ENCODE measurements around the gene ST3GAL5.

Gene ST3GAL5

GRCh38 chr2:85807756-85808155 lies 81.0 kb downstream of the ST3GAL5 start:
- Histone ChIP-seq H3K27ac (ENCODE audit: low read depth in 2 of 2, low read length in 2 of 2) (no peak overlapping the region), H3K4me1 (ENCODE audit: control insufficient read depth in 2 of 2, insufficient read depth in 2 of 2, low read length in 2 of 2) (peaks cover 11% of the 10 kb centered on the region in 2 donors), H3K36me3 (ENCODE audit: control insufficient read depth in 2 of 2, insufficient read depth in 2 of 2, low read length in 2 of 2) (no peaks in the 10 kb centered on the region), H3K9ac (ENCODE audit: low read depth in 1 of 2, low read length in 2 of 2) (no peak overlapping the region), H3K9me3 (ENCODE audit: control insufficient read depth in 2 of 2, low read length in 2 of 2) (no peaks in the 10 kb centered on the region), H3K27me3 (ENCODE audit: control insufficient read depth in 2 of 2, insufficient read depth in 2 of 2, low read length in 2 of 2) (peaks cover 0 to 3% of the 10 kb centered on the region in 2 donors), H3K4me3 (ENCODE audit: low read length in 2 of 2) (no peak overlapping the region)

- no peaks in the 10 kb centered on the region for H3K36me3 ChIP-seq (ENCODE audit: control insufficient read depth in 2 of 2, insufficient read depth in 2 of 2, low read length in 2 of 2)
- no peak overlapping the region for H3K9ac ChIP-seq (ENCODE audit: low read depth in 1 of 2, low read length in 2 of 2)
- H3K4me1 ChIP-seq (ENCODE audit: control insufficient read depth in 2 of 2, insufficient read depth in 2 of 2, low read length in 2 of 2): peaks cover 9 to 10% of the 10 kb centered on the region in 2 donors
- no peak overlapping the region for H3K27ac ChIP-seq (ENCODE audit: low read depth in 2 of 2, low read length in 2 of 2)
- H3K27me3 ChIP-seq (ENCODE audit: control insufficient read depth in 2 of 2, insufficient read depth in 2 of 2, low read length in 2 of 2): no peaks in the 10 kb centered on the region
- H3K9me3 ChIP-seq (ENCODE audit: control insufficient read depth in 2 of 2, low read length in 2 of 2): peaks cover 0 to 4% of the 10 kb centered on the region in 2 donors
- H3K4me3 ChIP-seq (ENCODE audit: low read length in 2 of 2): no peak overlapping the region
These were observed 82.3 kb downstream of the ST3GAL5 start for GRCh38 chr2:85806358-85807118.

GRCh38 chr2:85804583-85804982 lies 84.2 kb downstream of the ST3GAL5 start:
- Histone ChIP-seq H3K9ac (ENCODE audit: low read depth in 1 of 2, low read length in 2 of 2) (no peak overlapping the region), H3K4me3 (ENCODE audit: low read length in 2 of 2) (no peak overlapping the region), H3K36me3 (ENCODE audit: control insufficient read depth in 2 of 2, insufficient read depth in 2 of 2, low read length in 2 of 2) (no peaks in the 10 kb centered on the region), H3K9me3 (ENCODE audit: control insufficient read depth in 2 of 2, low read length in 2 of 2) (peaks cover 0 to 8% of the 10 kb centered on the region in 2 donors), H3K27ac (ENCODE audit: low read depth in 2 of 2, low read length in 2 of 2) (no peak overlapping the region), H3K27me3 (ENCODE audit: control insufficient read depth in 2 of 2, insufficient read depth in 2 of 2, low read length in 2 of 2) (no peaks in the 10 kb centered on the region), H3K4me1 (ENCODE audit: control insufficient read depth in 2 of 2, insufficient read depth in 2 of 2, low read length in 2 of 2) (peaks cover 0 to 4% of the 10 kb centered on the region in 2 donors)

GRCh38 chr2:85803704-85804425 lies 84.9 kb downstream of the ST3GAL5 start:
- Histone ChIP-seq H3K27ac (ENCODE audit: low read depth in 2 of 2, low read length in 2 of 2) (no peak overlapping the region), H3K4me1 (ENCODE audit: control insufficient read depth in 2 of 2, insufficient read depth in 2 of 2, low read length in 2 of 2) (peaks cover 0 to 4% of the 10 kb centered on the region in 2 donors), H3K9me3 (ENCODE audit: control insufficient read depth in 2 of 2, low read length in 2 of 2) (peaks cover 0 to 8% of the 10 kb centered on the region in 2 donors), H3K9ac (ENCODE audit: low read depth in 1 of 2, low read length in 2 of 2) (no peak overlapping the region), H3K4me3 (ENCODE audit: low read length in 2 of 2) (no peak overlapping the region), H3K36me3 (ENCODE audit: control insufficient read depth in 2 of 2, insufficient read depth in 2 of 2, low read length in 2 of 2) (no peaks in the 10 kb centered on the region), H3K27me3 (ENCODE audit: control insufficient read depth in 2 of 2, insufficient read depth in 2 of 2, low read length in 2 of 2) (no peaks in the 10 kb centered on the region)

DNA sequence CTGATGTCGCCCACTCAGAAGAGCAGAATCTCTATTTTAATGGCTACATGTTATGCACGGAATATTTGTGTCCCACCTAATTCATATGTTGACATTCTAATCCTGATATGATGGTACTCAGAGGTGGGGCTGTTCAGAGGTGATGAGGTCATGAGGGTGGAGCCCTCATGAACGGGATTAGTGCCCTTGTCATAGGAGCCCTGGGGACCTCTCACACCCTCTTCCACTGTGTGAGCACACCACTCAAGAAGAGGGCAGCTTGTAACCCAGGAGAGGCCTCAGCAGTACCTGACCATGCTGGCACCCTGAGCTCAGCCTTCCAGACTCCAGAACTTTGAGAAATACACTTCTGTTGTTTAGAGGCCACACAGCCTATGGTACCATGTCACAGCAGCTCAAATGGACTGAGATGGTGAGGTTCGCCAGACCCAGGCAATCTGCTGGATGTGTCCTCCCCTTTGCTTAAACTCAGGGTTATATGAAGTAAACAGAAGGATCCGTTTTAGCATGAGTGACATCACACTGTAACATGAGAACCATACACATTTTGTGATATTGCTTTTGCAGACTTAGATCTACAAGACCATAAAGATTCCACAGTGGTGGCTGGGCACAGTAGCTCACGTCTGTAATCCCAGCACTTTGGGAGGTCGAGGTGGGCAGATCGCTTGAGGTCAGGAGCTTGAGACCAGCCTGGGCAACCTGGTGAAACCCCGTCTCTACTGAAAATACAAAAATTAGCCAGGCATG lies 86.3 kb downstream of the ST3GAL5 start:
- no peaks in the 10 kb centered on the region for H3K36me3 ChIP-seq (ENCODE audit: control insufficient read depth in 2 of 2, insufficient read depth in 2 of 2, low read length in 2 of 2)
- H3K9me3 ChIP-seq (ENCODE audit: control insufficient read depth in 2 of 2, low read length in 2 of 2): peaks cover 0 to 8% of the 10 kb centered on the region in 2 donors
- H3K9ac ChIP-seq (ENCODE audit: low read depth in 1 of 2, low read length in 2 of 2): no peak overlapping the region
- H3K4me1 ChIP-seq (ENCODE audit: control insufficient read depth in 2 of 2, insufficient read depth in 2 of 2, low read length in 2 of 2): peaks cover 0 to 4% of the 10 kb centered on the region in 2 donors
- H3K4me3 ChIP-seq (ENCODE audit: low read length in 2 of 2): no peak overlapping the region
- no peak overlapping the region for H3K27ac ChIP-seq (ENCODE audit: low read depth in 2 of 2, low read length in 2 of 2)
- H3K27me3 ChIP-seq (ENCODE audit: control insufficient read depth in 2 of 2, insufficient read depth in 2 of 2, low read length in 2 of 2): no peaks in the 10 kb centered on the region

DNA sequence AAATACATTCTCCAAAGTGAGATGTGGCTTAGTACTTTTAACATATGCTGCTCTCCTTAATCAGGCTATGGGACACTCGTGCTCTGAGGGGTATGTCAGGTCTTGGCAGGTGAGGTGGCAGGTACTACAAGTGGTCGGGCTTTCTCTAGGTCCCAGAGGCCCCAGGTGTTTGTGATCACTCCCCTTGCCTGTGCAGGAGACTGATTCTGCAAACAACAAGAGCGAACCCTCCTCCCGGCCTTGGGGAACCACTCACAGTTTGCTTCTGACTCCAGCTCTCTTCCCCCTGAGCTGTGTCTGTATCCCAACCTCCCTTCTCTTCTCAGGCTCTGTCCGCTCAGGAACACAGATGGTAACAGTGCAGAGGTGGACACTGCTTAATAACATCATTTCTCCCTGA lies 86.9 kb downstream of the ST3GAL5 start:
- Histone ChIP-seq H3K9me3 (ENCODE audit: control insufficient read depth in 2 of 2, low read length in 2 of 2) (peaks cover 0 to 8% of the 10 kb centered on the region in 2 donors), H3K4me1 (ENCODE audit: control insufficient read depth in 2 of 2, insufficient read depth in 2 of 2, low read length in 2 of 2) (peaks cover 0 to 4% of the 10 kb centered on the region in 2 donors)

GRCh38 chr2:85800586-85800985 lies 88.2 kb downstream of the ST3GAL5 start:
- Histone ChIP-seq H3K4me1 (ENCODE audit: control insufficient read depth in 2 of 2, insufficient read depth in 2 of 2, low read length in 2 of 2) (peaks cover 0 to 3% of the 10 kb centered on the region in 2 donors), H3K27ac (ENCODE audit: low read depth in 2 of 2, low read length in 2 of 2) (no peak overlapping the region), H3K27me3 (ENCODE audit: control insufficient read depth in 2 of 2, insufficient read depth in 2 of 2, low read length in 2 of 2) (no peaks in the 10 kb centered on the region), H3K9me3 (ENCODE audit: control insufficient read depth in 2 of 2, low read length in 2 of 2) (peaks cover 0 to 8% of the 10 kb centered on the region in 2 donors), H3K4me3 (ENCODE audit: low read length in 2 of 2) (no peak overlapping the region), H3K36me3 (ENCODE audit: control insufficient read depth in 2 of 2, insufficient read depth in 2 of 2, low read length in 2 of 2) (no peaks in the 10 kb centered on the region), H3K9ac (ENCODE audit: low read depth in 1 of 2, low read length in 2 of 2) (no peak overlapping the region)

More for the DNA sequence above, 86.9 kb downstream of the ST3GAL5 start:
- H3K4me3 ChIP-seq (ENCODE audit: low read length in 2 of 2): no peak overlapping the region
- H3K27ac ChIP-seq (ENCODE audit: low read depth in 2 of 2, low read length in 2 of 2): no peak overlapping the region
- no peaks in the 10 kb centered on the region for H3K36me3 ChIP-seq (ENCODE audit: control insufficient read depth in 2 of 2, insufficient read depth in 2 of 2, low read length in 2 of 2)
- H3K27me3 ChIP-seq (ENCODE audit: control insufficient read depth in 2 of 2, insufficient read depth in 2 of 2, low read length in 2 of 2): no peaks in the 10 kb centered on the region
- no peak overlapping the region for H3K9ac ChIP-seq (ENCODE audit: low read depth in 1 of 2, low read length in 2 of 2)

DNA sequence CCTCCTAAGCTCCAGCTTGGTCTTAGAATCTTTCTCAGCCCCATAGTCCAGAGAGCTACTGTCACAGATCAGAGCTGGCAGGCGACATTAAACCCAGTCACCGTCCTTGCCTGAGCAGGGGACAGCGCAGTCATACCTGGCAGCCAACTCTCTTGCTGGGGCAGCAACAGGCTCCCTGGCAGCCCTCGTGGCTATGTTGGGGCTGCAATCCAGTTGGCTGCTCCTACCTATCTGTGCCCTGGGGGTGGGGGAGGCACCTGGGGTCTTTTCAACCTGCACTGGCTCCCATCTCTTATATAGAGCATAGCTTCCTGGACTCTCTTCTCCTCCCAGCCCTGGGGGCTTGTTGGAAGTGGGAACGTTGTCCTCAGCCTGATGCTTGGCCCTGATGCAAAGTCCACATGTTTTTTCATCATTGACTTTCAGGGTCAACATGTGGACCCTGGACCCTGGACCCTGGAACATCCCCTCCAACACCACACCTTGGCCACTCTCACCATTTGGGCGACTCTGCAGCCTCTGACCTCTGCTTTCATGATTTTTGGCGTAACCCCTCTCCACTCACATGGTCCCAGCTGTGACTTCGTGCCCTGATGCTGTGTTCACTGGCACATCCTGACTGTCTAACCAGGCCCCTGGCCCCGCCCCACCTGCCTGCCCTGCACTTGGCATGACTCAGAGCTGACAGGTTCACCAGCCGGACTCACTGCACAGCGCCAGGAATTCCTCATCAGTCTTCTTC lies 89.4 kb downstream of the ST3GAL5 start:
- H3K27ac ChIP-seq (ENCODE audit: low read depth in 2 of 2, low read length in 2 of 2): no peak overlapping the region
- no peak overlapping the region for H3K4me3 ChIP-seq (ENCODE audit: low read length in 2 of 2)
- H3K4me1 ChIP-seq (ENCODE audit: control insufficient read depth in 2 of 2, insufficient read depth in 2 of 2, low read length in 2 of 2): peaks cover 0 to 3% of the 10 kb centered on the region in 2 donors
- H3K9ac ChIP-seq (ENCODE audit: low read depth in 1 of 2, low read length in 2 of 2): no peak overlapping the region
- H3K27me3 ChIP-seq (ENCODE audit: control insufficient read depth in 2 of 2, insufficient read depth in 2 of 2, low read length in 2 of 2): no peaks in the 10 kb centered on the region
- H3K9me3 ChIP-seq (ENCODE audit: control insufficient read depth in 2 of 2, low read length in 2 of 2): peaks cover 0 to 8% of the 10 kb centered on the region in 2 donors
- H3K36me3 ChIP-seq (ENCODE audit: control insufficient read depth in 2 of 2, insufficient read depth in 2 of 2, low read length in 2 of 2): no peaks in the 10 kb centered on the region

- Histone ChIP-seq H3K9me3 (ENCODE audit: control insufficient read depth in 2 of 2, low read length in 2 of 2) (peaks cover 0 to 8% of the 10 kb centered on the region in 2 donors), H3K4me1 (ENCODE audit: control insufficient read depth in 2 of 2, insufficient read depth in 2 of 2, low read length in 2 of 2) (peaks cover 0 to 3% of the 10 kb centered on the region in 2 donors), H3K9ac (ENCODE audit: low read depth in 1 of 2, low read length in 2 of 2) (no peak overlapping the region), H3K4me3 (ENCODE audit: low read length in 2 of 2) (no peak overlapping the region), H3K27ac (ENCODE audit: low read depth in 2 of 2, low read length in 2 of 2) (no peak overlapping the region), H3K36me3 (ENCODE audit: control insufficient read depth in 2 of 2, insufficient read depth in 2 of 2, low read length in 2 of 2) (no peaks in the 10 kb centered on the region), H3K27me3 (ENCODE audit: control insufficient read depth in 2 of 2, insufficient read depth in 2 of 2, low read length in 2 of 2) (no peaks in the 10 kb centered on the region)
These were observed 90.9 kb downstream of the ST3GAL5 start for GRCh38 chr2:85797921-85798320.

All from mucosa of rectum (tissue), 2 donors.